ENCODE results near the gene AKR1C1.
A peak's percentile ranks its signal among the peaks of the same experiment; 100 is the strongest.

- TF ChIP-seq CTCF (IDR thresholded peaks at IDR 0.05) = peak; percentile 15 to 58 (median 50)
- peak; percentile 7 for TF ChIP-seq POLR2AphosphoS5 (IDR thresholded peaks at IDR 0.05)
- TF ChIP-seq POLR2A (IDR thresholded peaks at IDR 0.05) = no peak
- no peak for TF ChIP-seq EP300 (IDR thresholded peaks at IDR 0.05)
Observed at GRCh38 chr10:4981722-4982471, 18.7 kb downstream of the AKR1C1 start.
